NCI-H2196 treated with DMSO at 0.1 percent for 48 hours (cell line): ENCODE measurements around the gene MS4A13.
"Not testable (repeated sequence)": the region's sequence is repeated elsewhere in the genome, so short reads cannot be mapped to it uniquely, and the experiment has no call there.

Experiments used
- DNase-seq: peaks from one replicate; lab custom pipeline; 2025; ENCODE audit not compliant: unreplicated experiment; lab: John Stamatoyannopoulos, UW

Gene MS4A13

DNA sequence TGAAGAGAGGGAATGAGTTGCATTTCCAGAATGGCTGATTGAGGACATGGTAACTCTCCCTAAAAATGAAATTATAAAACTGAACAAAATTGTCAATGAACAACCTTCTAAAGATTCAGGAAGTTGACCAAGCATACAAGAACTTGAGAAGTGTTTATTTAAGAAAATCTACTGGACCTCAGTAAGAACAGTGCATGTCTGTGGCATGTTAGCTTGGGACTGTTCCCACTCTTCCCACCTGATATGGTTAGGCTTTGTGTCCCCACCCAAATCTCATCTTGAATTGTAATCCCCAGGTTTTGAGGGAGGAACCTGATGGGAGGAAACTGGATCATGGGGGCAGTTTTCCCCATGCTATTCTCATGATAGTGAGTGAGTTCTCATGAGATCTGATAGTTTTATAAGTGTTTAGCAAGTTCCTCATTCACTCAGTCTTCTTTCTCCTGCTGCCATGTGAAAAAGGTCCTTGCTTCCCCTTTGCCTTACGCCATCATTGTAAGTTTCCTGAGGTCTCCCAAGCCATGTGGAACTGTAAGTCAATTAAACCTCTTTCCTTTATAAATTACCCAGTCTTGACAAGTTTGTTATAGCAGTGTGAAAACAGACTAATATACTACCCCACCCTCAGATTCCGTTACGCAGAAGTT, 15.4 kb downstream of the MS4A13 start:
- DNase-seq = no peak

DNA sequence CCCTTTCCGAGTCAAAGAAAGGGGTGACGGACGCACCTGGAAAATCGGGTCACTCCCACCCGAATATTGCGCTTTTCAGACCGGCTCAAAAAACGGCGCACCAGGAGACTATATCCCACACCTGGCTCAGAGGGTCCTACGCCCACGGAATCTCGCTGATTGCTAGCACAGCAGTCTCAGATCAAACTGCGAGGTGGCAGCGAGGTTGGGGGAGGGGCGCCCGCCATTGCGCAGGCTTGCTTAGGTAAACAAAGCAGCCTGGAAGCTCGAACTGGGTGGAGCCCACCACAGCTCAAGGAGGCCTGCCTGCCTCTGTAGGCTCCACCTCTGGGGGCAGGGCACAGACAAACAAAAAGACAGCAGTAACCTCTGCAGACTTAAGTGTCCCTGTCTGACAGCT, 17.2 kb downstream of the MS4A13 start:
- not testable (repeated sequence) for DNase-seq

DNA sequence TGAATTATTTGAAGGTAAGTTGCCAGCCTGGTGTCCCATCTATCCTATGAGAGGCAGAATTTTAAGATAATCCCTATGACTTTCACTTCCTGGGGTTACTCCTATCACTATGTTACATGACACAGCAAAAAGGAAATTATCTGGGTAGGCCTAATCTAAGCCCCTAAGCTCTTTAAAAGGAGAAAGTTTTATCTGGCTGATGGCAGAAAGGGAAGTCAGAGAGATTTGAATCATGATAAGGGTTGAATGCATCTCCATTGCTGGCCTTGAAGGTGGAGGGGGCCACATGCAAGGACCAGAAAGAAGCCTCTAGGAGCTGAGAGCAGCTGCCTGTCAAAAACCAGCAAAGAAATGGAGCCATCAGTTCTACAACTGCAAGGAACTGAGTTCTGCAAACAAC, 23.4 kb downstream of the MS4A13 start:
- DNase-seq = not testable (repeated sequence)

DNA sequence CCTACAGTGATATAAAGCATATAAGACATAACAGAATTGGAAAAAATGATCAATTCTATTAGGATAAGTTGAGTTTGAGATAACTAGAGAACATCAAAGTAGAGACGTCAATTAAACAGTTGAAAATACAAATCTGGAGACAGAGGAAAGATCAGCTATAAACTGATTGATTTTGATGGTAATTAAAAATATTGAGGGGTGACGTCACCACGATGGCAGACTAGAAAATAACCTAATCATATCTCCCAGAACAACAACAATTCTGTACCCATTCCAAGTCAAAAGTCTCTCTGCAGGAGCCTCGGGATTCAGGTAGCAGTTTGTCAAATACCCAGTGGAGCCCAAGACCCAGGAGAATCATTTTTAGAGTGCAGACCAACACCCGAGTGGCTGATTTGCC, 28.9 kb downstream of the MS4A13 start:
- DNase-seq = no peak

DNA sequence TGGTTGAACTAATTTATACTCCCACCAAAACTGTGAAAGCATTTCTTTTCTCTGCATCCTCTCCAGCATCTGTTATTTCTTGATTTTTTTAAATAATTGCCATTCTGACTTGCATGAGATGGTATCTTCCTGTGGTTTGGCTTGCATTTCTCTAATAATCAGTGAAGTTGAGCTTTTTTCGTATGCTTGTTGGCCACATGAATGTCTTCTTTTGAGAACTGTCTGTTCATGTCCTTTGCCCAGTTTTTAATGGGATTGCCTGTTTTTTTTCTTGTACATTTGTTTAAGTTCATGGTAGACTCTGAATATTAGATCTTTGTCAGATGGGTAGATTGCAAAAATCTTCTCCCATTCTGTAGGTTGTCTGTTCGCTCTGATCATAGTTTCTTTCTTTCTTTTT, 46.1 kb downstream of the MS4A13 start:
- DNase-seq = no peak

DNA sequence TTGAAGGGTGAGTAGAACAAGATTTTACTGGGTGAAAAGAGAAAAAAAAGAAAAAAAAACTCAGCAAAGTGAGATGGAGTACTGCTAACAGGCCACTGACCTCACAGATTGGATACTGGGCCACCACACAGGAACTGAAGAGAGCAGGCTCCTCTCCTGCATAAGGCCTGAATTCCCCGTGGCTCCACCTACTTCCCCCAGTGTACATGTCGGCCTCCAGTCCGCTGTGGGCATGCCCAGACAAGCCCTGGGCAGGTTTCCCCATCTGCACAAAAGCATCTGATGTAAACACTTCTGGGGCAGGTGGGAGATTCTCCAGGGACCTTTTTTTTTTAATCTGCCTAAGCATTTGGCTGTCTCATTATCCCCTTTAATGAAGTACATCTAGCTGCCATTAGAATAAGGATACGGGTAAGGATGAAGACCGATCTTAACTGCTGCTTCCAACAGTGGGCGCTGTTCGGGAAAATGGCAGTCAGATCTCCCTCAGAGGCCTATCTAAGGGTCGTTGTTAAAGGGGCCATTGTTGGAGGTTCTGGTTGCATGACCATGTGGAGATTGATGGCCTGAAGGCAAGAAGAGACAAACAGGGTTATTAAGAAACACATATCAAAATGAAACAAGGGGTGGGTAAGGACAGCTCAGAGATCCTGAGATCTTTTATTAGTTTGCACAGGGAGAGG, 48.5 kb downstream of the MS4A13 start:
- no peak for DNase-seq

DNA sequence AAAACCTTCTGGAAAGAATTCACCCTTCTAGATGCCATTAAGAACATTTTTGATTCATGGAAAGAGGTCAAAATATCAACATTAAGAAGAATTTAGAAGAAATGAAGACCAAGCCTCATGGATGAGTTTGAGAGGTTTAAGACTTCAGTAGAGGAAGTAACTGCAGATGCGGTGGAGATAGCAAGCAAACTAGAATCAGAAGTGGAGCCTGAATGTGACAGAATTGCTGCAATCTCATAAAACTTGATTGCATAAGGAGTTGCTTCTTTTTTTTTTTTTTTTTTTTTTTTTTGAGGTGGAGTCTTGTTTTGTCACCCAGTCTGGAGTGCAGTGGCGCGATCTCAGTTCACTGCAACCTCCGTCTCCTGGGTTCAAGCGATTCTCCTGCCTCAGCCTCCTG, 51.6 kb downstream of the MS4A13 start:
- no peak for DNase-seq

DNA sequence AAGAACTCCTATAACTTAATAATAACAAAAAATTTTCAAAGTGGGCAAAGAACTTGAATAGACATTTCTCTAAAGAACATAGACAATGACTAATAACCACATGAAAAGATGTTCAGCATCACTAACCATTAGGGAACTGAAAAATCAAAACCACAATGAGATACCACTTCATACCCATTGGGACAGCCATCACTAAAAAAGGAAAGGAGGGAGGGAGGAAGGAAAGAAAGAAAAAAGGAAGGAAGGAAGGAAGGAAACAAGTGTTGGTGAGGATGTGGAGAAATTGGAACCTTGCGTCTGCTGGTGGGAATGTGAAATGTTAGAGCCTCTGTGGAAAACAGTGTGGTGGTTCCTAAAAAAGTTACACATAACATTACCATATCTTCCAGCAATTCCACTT, 55.8 kb downstream of the MS4A13 start:
- no peak for DNase-seq

DNA sequence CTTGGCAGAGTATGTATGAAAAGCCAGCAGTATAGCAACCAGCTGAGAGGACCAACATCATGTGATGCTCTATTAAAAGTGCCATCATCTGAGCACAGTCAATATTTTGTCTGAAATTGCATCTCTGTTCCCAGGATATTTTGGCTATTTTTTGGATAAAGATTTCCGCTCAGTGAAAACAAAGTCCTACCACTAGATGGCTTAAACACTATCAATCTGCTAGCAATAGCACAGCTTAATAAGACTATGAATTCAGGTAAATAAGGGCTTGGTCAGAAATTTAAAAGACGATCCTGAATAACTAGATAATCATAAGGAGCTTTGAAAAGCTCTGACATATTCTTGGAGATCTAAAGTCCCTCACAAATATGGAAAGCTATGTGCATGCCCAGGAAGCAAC, 74.4 kb downstream of the MS4A13 start:
- DNase-seq = no peak
